ENCODE data around the gene SLC1A1.

- TF ChIP-seq EZH2 (IDR thresholded peaks at IDR 0.05) (no peak), POLR2AphosphoS5 (IDR thresholded peaks at IDR 0.05; ENCODE audit: borderline replicate concordance, low read depth, low read length) (no peak)
Observed at GRCh38 chr9:4581035-4581760, 90.9 kb downstream of the SLC1A1 start.
